ENCODE results near the gene MVB12B. TPM values are rescaled to one million over a fixed set of nuclear protein-coding genes. Genes with fewer than 3 reads are reported as not detected.

Gene MVB12B
- total RNA-seq, 1 donor from 2014 or later, result 47.8 TPM

GRCh38 chr9:126499911-126500599 lies 173.4 kb downstream of the MVB12B start:
- peak in 1 of 2 donors; percentile 1 for ATAC-seq
- Histone ChIP-seq H3K4me3 (peak overlapping the region; percentile 44), H3K27me3 (ENCODE audit: low read depth) (peaks cover 5% of the 10 kb centered on the region), H3K27ac (no peak overlapping the region), H3K9me3 (no peaks in the 10 kb centered on the region), H3K4me1 (peaks cover 8% of the 10 kb centered on the region), H3K36me3 (peaks cover 20% of the 10 kb centered on the region)
- no peak for TF ChIP-seq CTCF (IDR thresholded peaks at IDR 0.05)
- peak; percentile 41 for DNase-seq
- intact Hi-C loops (cut with DNase I), result loop anchor here (10.0 kb wide), 1 partner anchor 185 kb away; no protein-coding TSS in a partner anchor

GRCh38 chr9:126500600-126501382 lies 174.2 kb downstream of the MVB12B start:
- intact Hi-C loops (cut with DNase I), result no loop called here
- peaks cover 24% of the 10 kb centered on the region for H3K36me3 ChIP-seq
- peak; percentile 82 for DNase-seq
- ATAC-seq, result peak; percentile 67 to 71
- peaks cover 8% of the 10 kb centered on the region for H3K4me1 ChIP-seq
- TF ChIP-seq CTCF (IDR thresholded peaks at IDR 0.05), result peak; percentile 97
- no peak overlapping the region for H3K4me3 ChIP-seq
- H3K9me3 ChIP-seq, result no peaks in the 10 kb centered on the region
- peaks cover 5% of the 10 kb centered on the region for H3K27me3 ChIP-seq (ENCODE audit: low read depth)
- no peak overlapping the region for H3K27ac ChIP-seq

GRCh38 chr9:126501383-126502331 lies 175.0 kb downstream of the MVB12B start:
- no peak for ATAC-seq

GRCh38 chr9:126502417-126503332 lies 176.0 kb downstream of the MVB12B start:
- H3K27me3 ChIP-seq (ENCODE audit: low read depth), result peaks cover 5% of the 10 kb centered on the region
- peaks cover 8% of the 10 kb centered on the region for H3K4me1 ChIP-seq
- no peak for ATAC-seq
- intact Hi-C loops (cut with DNase I), result no loop called here
- peaks cover 24% of the 10 kb centered on the region for H3K36me3 ChIP-seq
- no peak for TF ChIP-seq CTCF (IDR thresholded peaks at IDR 0.05)
- H3K9me3 ChIP-seq, result no peaks in the 10 kb centered on the region
- no peak overlapping the region for H3K4me3 ChIP-seq
- DNase-seq, result peak; percentile 35
- H3K27ac ChIP-seq, result no peak overlapping the region

More at GRCh38 chr9:126501383-126502331, 175.0 kb downstream of the MVB12B start:
- peaks cover 8% of the 10 kb centered on the region for H3K4me1 ChIP-seq
- H3K9me3 ChIP-seq, result no peaks in the 10 kb centered on the region
- DNase-seq, result peak; percentile 24
- peaks cover 24% of the 10 kb centered on the region for H3K36me3 ChIP-seq
- intact Hi-C loops (cut with DNase I), result no loop called here
- H3K27ac ChIP-seq, result no peak overlapping the region
- TF ChIP-seq CTCF (IDR thresholded peaks at IDR 0.05), result no peak
- H3K4me3 ChIP-seq, result no peak overlapping the region
- peaks cover 5% of the 10 kb centered on the region for H3K27me3 ChIP-seq (ENCODE audit: low read depth)
